Left lung (tissue), 10 donors: ENCODE data around the gene MYOM1. TPM values are rescaled to one million over a fixed set of nuclear protein-coding genes. Genes with fewer than 3 reads are reported as not detected.

Experiments
- ATAC-seq: fragments of 200-7000 bp; cut with Tn5 transposase; one replicate; pipeline ENCODE4 v1.9.1; 2020; ENCODE audit warnings: moderate library complexity
- DNase-seq, 4 donors: peaks; one replicate each; pipeline ENCODE4 v3.0.0-alpha.2; 2013 to 2020
- H3K27ac ChIP-seq, 2 donors: fragments of 200-600 bp; sonication (generic) in 1 of 2; one replicate each; pipeline versions ENCODE4 v1.5.0 to v1.8.0; 2020 to 2021
- H3K27me3 ChIP-seq, 2 donors: fragments of 200-600 bp; sonication (generic) in 1 of 2; one replicate each; pipeline versions ENCODE4 v1.5.0 to v1.8.0; 2020 to 2021
- H3K36me3 ChIP-seq, 2 donors: fragments of 200-600 bp; sonication (generic) in 1 of 2; one replicate each; pipeline versions ENCODE4 v1.5.0 to v1.8.0; 2020 to 2021
- H3K4me1 ChIP-seq, 2 donors: fragments of 200-600 bp; one replicate each; pipeline ENCODE4 v1.8.0; 2021
- H3K4me3 ChIP-seq, 2 donors: fragments of 200-600 bp; sonication (generic) in 1 of 2; one replicate each; pipeline versions ENCODE4 v1.5.0 to v1.8.0; 2020 to 2021; ENCODE audit warnings: mild to moderate bottlenecking in 1 of 2
- H3K9me3 ChIP-seq, 2 donors: fragments of 200-600 bp; sonication (generic) in 1 of 2; one replicate each; pipeline versions ENCODE4 v1.5.0 to v1.8.0; 2020 to 2021
- CTCF ChIP-seq, 2 donors: fragments of 200-600 bp; sonication (generic) in 1 of 2; IDR thresholded peaks; one replicate each; pipeline versions ENCODE4 v1.5.0 to v1.8.0; 2021; ENCODE audit warnings: antibody characterized with exemption in 2 of 2
- intact Hi-C, 2 donors: fragments of 100-400 bp; cut with DNase I; formaldehyde crosslinking; loops; one replicate each; pipeline versions ENCODE4 v1.11.2 to v1.14.2; 2022
- polyA plus RNA-seq, 6 donors: library from polyadenylated mRNA; unstranded; fragments of 120-200 nt; gene quantifications; one replicate each; pipeline ENCODE4 v1.2.1, GENCODE V29; 2013; ENCODE audit not compliant: insufficient read length in 6 of 6
- total RNA-seq, 2 donors: library from RNA; stranded (reverse); fragmentation: NEBNext Ultra II Directional; extraction: Animal tissue kit (Norgen Biotek cat#: 25700); gene quantifications; one replicate each; pipeline ENCODE4 v1.2.1, GENCODE V29; 2021
- donor health status: DM: no; HTN: yes; CAD: no.
- donor health status: DM: no; HTN: no; CAD: no.

The MYOM1 gene
- total and polyA plus RNA-seq, 8 donors, result 1.5 to 4.5 (median 2.4) TPM

- DNase-seq (peak in 2 of 4 donors; percentile 28 to 37), ATAC-seq (peak; percentile 72)
- peak overlapping the region in 1 of 2 donors; percentile 13 for H3K4me3 ChIP-seq
- H3K4me1 ChIP-seq, result no peaks in the 10 kb centered on the region
- TF ChIP-seq CTCF (IDR thresholded peaks at IDR 0.05), result no peak
- H3K36me3 ChIP-seq, result no peaks in the 10 kb centered on the region
- intact Hi-C loops, result no loop called here
- H3K27ac ChIP-seq, result no peak overlapping the region
- no peaks in the 10 kb centered on the region for H3K27me3 ChIP-seq
- H3K9me3 ChIP-seq, result no peaks in the 10 kb centered on the region
These were observed 10.9 kb upstream of the MYOM1 start for GRCh38 chr18:3230401-3231334.

GRCh38 chr18:3226048-3226447 lies 6.3 kb upstream of the MYOM1 start:
- H3K27ac ChIP-seq, result no peak overlapping the region
- ATAC-seq (no peak), DNase-seq (no peak)
- no peak overlapping the region for H3K4me3 ChIP-seq
- no peaks in the 10 kb centered on the region for H3K9me3 ChIP-seq
- TF ChIP-seq CTCF (IDR thresholded peaks at IDR 0.05), result no peak
- H3K36me3 ChIP-seq, result no peaks in the 10 kb centered on the region
- H3K4me1 ChIP-seq, result no peaks in the 10 kb centered on the region
- no peaks in the 10 kb centered on the region for H3K27me3 ChIP-seq
- intact Hi-C loops, result no loop called here

- H3K4me1 ChIP-seq, result no peaks in the 10 kb centered on the region
- ATAC-seq, result no peak
- no peak overlapping the region for H3K27ac ChIP-seq
- no peak for DNase-seq
- intact Hi-C loops, result no loop called here
- no peak for TF ChIP-seq CTCF (IDR thresholded peaks at IDR 0.05)
- H3K27me3 ChIP-seq, result no peaks in the 10 kb centered on the region
- H3K9me3 ChIP-seq, result no peaks in the 10 kb centered on the region
- H3K36me3 ChIP-seq, result no peaks in the 10 kb centered on the region
- H3K4me3 ChIP-seq, result no peak overlapping the region
These were observed 5.8 kb upstream of the MYOM1 start for GRCh38 chr18:3225588-3225987.

GRCh38 chr18:3224223-3224622 lies 4.5 kb upstream of the MYOM1 start:
- no peak overlapping the region for H3K27ac ChIP-seq
- ATAC-seq, result no peak
- intact Hi-C loops, result no loop called here
- DNase-seq, result no peak
- no peaks in the 10 kb centered on the region for H3K4me1 ChIP-seq
- no peak for TF ChIP-seq CTCF (IDR thresholded peaks at IDR 0.05)
- no peaks in the 10 kb centered on the region for H3K27me3 ChIP-seq
- no peaks in the 10 kb centered on the region for H3K9me3 ChIP-seq
- no peak overlapping the region for H3K4me3 ChIP-seq
- no peaks in the 10 kb centered on the region for H3K36me3 ChIP-seq

DNA sequence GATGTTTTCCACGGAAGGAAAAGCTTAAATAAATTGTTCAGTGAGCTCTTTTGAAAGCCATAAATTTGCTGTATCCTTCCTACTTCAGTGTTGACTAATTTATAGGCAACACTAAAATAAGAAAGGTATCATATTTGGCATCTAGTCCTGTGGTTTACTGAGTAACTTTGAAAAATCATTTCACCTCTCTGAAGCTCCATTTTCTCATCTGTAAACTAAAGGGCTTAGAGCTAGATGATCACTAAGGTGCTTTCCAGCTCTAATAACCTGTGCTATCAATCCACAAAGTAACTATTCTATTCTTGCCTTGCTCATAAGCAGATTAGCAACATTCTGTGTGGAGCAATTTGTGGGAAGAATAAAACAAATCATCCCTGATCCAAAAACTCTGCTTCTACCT lies 3.6 kb upstream of the MYOM1 start:
- TF ChIP-seq CTCF (IDR thresholded peaks at IDR 0.05), result no peak
- H3K4me1 ChIP-seq, result no peaks in the 10 kb centered on the region
- no peak for ATAC-seq
- H3K27me3 ChIP-seq, result no peaks in the 10 kb centered on the region
- H3K27ac ChIP-seq, result no peak overlapping the region
- H3K4me3 ChIP-seq, result no peak overlapping the region
- no peak for DNase-seq
- intact Hi-C loops, result no loop called here
- no peaks in the 10 kb centered on the region for H3K36me3 ChIP-seq
- H3K9me3 ChIP-seq, result no peaks in the 10 kb centered on the region
